Dedifferentiated amniotic fluid mesenchymal stem cell (primary cell): ENCODE measurements around the gene SYNGR1.
A peak's percentile ranks its signal among the peaks of the same experiment; 100 is the strongest.
"Not testable (repeated sequence)": the region's sequence is repeated elsewhere in the genome, so short reads cannot be mapped to it uniquely, and the experiment has no call there.

Experiments
- DNase-seq: peaks from one replicate; pipeline ENCODE4 v3.0.0-alpha.2; 2016; ENCODE audit errors: extremely low spot score

The SYNGR1 gene

DNA sequence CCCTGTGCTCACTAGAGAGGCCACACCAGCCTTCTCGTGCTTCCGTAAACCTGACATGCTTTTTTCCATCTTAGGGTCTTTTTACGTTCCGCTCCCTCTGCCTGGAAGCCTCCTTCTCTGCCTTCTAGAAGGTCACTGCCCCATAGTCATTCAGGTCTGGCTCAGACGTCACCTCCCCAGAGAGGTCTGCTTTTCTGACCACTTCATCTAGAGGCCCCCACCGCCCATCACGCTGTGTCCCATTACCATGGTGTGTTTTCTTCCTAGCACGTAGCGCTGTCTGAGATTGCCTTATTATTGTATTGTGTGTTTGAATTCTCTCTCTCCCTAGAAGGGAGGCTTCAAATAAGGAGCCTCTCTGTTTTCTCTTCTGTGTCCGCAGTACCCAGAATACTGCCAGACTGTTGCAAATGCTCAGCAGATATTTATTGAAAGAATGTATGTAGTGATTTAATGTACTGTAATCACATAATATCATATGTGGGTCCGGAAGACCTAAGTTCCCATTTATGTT is 59.8 kb downstream of the SYNGR1 start:
- DNase-seq, result no peak

DNA sequence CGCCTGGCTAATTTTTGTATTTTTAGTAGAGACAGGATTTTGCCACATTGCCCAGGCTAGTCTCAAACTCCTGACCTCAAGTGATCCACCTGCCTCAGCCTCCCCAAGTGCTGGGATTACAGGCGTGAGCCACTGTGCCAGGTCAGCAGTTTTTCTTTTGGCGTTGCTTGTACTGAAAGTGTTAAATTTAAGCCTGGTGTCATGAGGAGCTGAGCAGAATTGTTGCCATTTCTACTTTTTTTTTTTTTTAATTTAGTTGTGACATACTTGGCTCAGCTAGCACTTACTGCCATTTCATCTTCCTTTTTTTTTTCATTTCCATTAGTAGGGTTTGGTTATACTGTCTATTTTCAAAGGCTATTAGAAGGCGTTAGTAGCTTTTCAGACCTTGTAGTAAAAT is 60.5 kb downstream of the SYNGR1 start:
- DNase-seq, result no peak

DNA sequence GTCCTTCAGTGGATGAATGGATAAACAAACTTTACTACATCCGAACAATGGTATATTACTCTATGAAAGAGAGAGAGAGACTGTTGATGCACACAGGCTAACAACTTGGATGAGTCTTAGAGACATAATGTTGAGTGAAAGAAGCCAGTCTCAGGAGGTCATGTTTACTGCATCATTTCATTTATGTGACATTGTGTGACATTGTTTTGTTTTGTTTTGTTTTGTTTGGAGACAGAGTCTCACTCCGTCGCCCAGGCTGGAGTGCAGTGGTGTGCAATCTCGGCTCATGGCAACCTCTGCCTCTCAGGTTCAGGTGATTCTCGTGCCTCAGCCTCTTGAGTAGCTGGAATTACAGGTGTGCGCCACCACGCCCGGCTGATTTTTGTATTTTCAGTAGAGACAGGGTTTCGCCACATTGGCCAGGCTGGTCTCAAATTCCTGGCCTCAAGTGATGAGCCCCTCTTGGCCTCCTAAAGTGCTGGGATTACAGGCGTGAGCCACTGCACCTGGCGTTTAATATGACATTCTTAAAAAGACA is 62.1 kb downstream of the SYNGR1 start:
- DNase-seq, result not testable (repeated sequence)

DNA sequence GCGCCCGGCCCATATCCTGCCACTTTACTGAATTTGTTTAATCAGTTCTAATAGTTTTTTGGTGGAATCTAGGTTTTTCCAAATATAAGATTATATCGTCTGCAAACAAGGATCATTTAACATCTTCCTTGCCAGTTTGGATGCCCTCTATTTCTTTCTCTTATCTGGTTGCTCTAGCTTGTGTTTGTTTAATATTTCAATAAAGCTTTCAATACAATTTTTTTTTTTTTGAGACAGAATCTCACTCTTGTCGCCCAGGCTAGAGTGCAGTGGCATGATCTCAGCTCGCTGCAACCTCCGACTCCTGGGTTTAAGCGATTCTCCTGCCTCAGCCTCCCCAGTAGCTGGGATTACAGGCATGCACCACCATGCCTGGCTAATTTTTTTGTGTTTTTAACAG is 63.4 kb downstream of the SYNGR1 start:
- DNase-seq, result not testable (repeated sequence)

DNA sequence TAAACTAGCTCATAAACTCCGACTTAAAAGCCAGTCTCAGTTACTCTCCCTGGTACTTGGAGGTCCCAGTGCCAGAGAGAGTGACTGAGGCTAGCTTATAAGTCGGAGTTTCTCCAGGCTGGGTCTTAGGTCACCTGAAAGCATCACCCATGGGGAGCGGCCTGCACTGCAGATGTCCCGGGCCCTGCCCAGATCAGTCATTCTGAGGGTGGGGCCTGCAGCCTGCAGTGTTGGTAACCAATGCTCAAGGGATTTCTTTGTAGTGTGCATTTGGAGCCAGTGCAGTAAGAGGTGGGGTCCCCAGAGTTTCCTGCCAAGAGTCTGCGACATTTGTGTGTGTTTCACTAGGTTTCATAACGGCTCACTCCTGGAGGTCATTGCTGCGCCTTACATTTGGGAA is 64.6 kb downstream of the SYNGR1 start:
- no peak for DNase-seq

DNA sequence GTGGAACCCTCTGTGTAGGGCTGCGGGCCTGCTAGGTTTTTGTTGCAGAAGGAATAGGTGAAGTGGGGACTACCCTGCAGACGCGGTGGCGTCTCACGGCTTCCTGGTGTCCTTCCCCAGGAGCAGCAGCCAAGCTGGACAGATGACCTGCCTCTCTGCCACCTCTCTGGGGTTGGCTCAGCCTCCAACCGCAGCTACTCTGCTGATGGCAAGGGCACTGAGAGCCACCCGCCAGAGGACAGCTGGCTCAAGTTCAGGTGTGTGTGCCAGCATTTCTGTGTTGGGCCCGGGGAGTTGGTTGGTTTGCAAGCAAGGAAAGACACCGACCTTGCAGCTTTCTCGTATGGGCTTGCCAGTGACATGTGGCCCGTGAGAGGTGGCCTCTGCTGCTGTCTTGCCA is 65.1 kb downstream of the SYNGR1 start:
- DNase-seq, result no peak

DNA sequence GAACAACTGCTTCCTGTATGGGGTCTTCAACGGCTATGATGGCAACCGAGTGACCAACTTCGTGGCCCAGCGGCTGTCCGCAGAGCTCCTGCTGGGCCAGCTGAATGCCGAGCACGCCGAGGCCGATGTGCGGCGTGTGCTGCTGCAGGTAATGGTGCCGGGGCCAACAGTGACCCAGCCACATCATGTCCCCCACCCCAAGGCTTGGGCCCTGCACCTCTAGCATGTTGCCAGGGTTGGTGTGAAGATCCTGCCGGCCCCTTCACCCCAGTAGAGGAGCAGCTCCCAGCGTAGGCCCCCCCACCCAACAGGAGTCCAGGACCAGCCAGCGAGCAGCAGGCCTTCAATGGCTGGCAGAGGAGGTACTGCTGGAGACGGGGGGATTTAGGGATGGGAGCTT is 65.7 kb downstream of the SYNGR1 start:
- DNase-seq, result no peak

DNA sequence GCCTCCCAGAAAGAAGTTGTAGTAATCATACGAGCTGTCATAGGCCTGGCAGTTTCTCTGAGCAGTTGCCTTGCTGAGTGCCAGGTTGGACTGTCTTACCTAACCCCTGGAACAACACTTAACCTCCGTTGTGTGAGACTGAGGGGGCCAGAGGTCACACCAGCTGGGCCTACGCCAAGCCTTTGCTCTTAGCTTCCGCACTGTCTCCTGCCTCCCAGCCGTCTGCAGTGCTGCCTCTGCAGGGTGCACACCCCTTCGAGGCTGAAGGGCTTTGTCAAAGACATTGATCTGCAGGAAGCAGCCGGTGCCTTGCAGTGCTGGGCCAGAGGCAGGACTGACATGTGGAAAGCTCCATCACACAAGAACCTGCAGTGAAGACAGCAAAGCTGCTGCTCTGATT is 66.5 kb downstream of the SYNGR1 start:
- DNase-seq, result no peak

DNA sequence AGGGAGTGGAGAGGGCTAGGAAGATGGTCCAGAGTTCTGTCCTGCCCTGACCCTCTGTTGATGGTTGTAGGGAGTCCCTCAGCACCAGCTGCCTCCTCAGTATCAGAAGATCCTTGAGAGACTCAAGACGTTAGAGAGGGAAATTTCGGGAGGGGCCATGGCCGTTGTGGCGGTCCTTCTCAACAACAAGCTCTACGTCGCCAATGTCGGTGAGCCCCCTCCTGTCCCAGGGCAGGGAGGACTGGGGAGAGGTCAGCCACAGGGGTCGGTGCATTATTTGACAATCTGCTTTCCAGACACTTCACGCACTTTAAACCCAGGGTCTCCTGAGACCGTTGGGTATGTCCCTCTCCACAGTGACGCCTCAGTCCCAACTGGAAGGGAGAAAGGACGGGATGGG is 67.8 kb downstream of the SYNGR1 start:
- no peak for DNase-seq

DNA sequence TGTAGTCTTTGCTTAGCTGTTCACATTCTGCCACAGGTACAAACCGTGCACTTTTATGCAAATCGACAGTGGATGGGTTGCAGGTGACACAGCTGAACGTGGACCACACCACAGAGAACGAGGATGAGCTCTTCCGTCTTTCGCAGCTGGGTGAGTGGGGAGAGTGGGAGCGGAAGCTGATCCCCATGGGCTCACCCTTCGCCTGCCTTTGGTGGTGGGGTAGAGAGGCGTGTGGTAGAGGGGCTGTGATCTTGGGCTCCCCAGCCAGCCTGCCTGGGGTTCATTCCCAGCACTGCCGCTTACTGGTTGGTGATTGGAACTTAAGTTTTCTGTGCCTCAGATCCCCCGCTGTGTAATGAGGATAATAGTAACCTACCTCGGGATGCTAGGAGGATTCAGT is 68.9 kb downstream of the SYNGR1 start:
- DNase-seq, result no peak

DNA sequence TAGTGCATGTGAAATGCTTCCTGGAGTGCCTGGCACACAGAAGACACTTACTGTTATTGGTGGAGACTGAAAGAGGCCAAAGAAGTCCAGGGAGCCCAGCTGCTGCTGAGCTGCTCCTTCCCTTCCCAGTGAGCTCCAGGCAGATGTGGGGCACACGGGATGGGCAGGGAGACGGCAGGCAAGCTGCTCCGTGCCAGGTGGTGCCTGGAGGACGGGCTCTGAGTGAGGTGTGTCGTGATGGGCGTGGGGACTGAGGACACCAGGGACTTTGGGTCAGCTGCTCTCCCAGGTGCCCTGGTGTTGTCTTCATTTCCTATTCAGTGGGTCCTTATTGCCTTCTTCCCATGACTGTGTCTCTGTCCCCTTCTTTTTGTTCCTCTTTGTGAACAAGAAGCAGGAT is 69.3 kb downstream of the SYNGR1 start:
- no peak for DNase-seq

DNA sequence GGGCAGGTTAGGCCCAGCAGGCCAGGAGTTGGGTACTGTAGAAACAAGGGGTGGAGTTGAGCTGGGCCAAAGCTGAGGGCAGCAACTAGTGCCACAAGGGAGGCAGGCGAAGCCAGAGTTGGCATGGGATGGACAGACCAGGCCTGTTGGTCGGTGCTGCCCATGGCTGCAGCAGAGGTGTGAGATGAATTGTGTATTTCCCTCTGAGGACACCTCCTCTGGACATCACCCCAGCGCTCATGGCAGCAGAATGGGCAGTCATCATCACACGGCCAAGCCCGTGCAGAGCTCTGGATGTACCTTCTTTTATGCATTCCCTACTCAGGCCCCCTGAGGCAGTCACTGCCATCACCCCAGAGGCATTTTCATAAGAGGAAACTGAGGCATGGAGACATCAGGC is 70.1 kb downstream of the SYNGR1 start:
- DNase-seq, result no peak

DNA sequence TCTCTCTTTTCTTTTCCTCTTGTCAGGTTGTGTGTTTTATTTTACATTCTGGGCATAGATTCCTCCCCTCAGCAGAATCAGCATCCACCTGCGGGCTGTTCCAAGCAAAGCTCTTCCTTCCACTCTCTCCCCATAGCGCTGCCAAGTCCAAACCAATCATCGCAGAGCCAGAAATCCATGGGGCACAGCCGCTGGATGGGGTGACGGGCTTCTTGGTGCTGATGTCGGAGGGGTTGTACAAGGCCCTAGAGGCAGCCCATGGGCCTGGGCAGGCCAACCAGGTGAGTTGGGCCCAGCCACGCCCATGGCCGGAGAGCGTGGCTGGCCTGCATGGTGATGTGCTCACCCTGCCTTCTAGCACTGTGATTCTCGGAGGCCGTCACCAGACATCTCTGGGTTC is 71.9 kb downstream of the SYNGR1 start:
- no peak for DNase-seq

DNA sequence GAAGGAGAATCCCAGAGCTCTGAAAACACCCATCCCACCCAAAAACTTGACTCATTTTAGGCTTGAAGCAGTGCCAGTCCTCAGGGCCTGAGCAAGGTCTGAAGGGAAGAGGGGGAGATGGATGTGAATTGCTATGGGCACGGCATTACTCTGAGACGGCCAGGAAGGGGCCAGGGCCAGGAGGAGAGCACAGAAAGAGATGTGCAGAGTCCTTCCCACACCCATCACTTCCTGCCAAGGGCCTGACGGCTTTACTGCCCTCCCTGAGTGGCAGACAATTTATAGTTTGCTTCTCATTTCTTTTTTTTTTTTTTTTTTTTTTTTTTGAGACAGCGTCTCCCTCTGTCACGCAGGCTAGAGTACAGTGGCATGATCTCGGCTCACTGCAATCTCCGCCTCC is 72.3 kb downstream of the SYNGR1 start:
- DNase-seq, result no peak

DNA sequence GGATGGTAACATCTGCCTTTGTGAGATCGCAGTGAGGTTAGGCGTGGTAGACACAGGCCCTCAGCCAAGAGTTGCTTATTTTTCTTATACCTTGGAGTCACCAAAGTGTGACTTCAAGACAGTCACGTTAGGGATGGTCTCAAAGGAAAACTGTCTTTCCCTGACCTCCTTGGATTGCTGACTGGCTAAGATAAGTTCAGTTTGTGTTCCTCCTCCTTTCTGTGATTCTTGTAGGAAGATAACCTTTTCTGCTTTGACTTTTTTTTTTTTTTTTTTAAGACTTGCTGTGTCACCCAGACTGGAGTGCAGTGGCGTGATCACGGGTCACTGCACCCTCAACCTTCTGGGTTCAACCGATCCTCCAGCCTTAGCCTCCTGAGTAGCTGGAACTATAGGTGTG is 72.9 kb downstream of the SYNGR1 start:
- no peak for DNase-seq

DNA sequence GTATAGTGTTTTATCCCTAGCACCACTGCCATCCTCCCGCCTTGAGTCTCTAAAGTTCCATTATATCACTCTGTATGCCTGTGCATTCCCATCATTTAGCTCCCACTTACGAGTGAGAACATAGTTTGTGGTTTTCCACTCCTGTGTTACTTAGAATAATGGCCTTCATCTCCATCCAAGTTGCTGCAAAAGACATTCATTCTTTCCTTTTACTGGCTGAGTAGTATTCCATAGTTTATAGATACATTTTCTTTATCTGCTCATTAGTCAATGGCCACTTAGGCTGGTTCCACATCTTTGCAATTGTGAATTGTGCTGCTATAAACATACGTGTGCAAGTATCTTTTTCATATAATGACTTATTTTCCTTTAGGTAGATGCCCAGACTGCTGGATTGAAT is 74.2 kb downstream of the SYNGR1 start:
- no peak for DNase-seq

DNA sequence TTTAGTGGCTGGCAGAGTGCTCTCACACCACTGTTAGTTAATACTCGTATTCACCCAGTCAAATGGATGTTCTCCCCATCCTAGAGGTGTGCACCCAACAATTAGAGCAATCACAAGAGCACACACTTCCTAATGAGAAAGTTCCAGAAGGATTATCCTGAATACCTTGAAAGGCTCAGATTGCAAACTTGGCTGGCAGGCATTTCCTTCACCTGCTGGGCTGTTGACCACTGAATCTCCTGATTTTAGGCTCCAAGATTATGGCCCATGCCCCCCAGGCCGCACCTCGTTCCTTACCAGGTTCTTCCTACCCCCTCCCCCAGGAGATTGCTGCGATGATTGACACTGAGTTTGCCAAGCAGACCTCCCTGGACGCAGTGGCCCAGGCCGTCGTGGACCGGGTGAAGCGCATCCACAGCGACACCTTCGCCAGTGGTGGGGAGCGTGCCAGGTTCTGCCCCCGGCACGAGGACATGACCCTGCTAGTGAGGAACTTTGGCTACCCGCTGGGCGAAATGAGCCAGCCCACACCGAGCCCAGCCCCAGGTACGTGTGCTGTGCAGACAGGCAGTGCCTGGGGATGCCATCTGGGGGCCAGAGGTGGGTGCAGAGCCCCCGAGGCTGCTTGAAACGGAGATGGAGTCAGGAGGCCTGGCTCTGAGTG is 76.7 kb downstream of the SYNGR1 start:
- DNase-seq, result no peak

DNA sequence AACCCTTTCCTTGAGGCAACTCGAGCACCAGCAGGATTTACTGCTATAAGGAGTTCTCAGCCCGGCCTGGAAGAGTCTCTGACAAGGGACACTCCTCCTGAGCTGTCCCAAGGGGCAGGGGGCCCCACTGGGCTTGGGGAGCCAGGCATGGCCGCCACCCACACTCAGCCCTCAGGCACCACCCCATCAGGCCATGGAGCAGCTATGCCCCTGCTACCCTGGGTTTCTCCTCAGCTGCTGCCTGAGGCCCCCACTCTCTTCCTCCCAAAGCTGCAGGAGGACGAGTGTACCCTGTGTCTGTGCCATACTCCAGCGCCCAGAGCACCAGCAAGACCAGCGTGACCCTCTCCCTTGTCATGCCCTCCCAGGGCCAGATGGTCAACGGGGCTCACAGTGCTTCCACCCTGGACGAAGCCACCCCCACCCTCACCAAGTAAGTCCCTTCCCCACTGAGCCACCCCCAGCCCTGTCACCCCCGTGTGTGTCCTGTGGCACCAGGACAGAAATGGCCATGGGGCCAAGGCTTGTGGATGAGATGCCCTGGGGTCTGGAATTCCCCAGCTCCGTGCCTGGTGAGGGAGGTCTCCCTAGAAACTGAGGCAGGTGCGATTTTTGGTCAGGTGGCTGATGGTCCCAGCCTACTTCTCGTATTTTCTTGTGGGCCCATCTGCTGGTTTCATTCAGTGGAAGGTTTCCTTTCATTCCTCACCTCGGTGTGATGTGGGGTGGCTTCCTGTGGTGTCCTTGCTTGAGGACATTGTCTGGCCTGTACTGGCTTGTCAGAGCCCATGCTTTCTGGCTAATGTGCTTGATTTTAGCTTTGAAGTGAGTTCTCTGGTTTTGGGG is 78.2 kb downstream of the SYNGR1 start:
- DNase-seq, result no peak

DNA sequence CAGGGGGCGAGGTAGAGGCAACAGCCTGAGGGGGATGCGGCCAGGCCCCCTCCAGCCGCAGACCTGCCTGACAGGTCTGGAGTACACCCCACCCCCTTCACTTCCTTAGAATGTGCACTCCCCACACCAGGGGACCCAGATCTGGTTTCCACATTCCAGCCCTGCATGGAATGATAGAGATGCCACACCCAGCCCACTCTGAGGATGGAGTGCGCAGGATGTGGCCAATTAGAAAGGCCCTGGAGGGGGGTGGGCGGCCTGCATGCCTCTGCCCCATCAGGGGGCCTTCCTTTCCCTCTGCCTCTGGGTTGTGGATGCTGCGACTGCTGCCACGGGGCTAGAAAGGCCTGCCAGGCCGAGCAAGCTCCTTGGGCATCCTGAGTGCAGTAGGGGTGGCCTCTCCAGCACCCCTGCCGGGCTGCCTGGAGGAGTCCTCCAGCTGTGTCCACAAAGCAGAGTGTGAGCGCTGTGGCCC is 78.8 kb downstream of the SYNGR1 start:
- DNase-seq, result peak; percentile 17

DNA sequence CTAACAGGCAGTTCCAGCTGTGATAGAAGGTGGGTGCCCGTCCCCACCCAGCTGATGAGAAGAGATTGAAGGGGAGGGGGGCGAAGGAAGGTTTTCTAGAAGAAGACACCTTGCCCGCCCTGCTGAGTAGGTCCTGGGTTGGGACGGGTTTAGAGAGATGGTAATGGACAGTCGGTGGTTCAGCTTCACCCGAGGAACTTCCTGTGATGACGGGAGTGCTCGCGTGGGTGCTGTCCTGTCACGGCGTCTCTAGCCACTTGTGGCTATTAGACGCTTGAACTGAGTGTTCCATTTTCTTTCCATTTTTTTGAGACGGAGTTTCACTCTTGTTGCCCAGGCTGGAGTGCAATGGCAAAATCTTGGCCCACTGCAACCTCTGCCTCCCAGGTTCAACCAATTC is 79.4 kb downstream of the SYNGR1 start:
- DNase-seq, result no peak

DNA sequence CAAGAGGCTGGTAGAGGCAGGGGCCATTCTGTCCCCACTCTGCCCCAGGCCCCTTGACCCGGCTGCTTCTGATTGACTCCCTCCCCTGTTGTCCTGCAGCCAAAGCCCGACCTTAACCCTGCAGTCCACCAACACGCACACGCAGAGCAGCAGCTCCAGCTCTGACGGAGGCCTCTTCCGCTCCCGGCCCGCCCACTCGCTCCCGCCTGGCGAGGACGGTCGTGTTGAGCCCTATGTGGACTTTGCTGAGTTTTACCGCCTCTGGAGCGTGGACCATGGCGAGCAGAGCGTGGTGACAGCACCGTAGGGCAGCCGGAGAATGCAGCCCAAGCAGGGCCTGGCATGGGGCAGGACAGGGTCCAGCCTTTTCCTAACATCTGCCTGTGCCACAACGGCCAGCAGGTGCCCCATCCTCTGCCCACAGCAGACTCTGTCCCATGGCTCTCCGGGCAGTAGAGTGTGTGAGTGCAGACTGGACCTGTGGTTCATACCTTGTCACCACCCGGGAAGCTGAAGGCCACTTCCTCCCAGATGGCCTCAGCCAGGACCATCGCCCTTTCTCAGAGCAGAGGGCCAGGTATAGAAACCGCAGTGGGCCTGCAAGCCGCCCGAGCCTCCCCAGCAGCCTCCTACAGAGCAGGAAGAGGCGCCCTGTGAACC is 80.3 kb downstream of the SYNGR1 start:
- DNase-seq, result no peak

DNA sequence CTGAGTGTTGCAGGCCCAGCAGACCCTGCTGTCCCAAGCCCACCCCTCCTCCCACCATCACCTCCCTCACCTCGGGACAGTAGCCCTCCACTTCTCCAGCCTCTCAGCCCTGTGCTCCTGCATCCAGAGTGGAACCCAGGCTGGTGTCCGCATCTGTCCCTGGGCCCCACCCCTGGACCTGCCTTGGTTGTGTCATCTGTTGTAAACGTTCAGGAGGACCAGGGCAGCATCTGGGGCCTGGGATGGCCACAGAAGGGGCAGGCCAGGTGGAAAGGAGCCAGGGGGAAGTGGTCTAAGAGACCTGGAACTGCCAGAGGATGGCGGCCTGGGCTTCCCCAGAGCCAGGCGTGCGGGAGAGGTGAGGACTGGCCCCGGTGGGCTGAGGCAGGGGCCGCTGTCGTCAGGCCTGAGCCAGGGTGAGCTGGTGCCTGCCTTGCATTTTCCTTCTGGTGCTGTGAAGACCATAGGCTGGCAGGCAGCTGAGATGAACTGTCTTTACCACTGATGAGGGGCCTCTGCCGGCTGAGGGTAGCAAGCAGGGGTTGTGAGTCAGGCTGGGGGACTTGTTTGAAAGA is 80.9 kb downstream of the SYNGR1 start:
- DNase-seq, result no peak
